ENCODE results near the gene KRT15. TPM values are rescaled to one million over a fixed set of nuclear protein-coding genes. Genes with fewer than 3 reads are reported as not detected.
"Not testable (repeated sequence)": the region's sequence is repeated elsewhere in the genome, so short reads cannot be mapped to it uniquely, and the experiment has no call there.

KRT15 gene
- total RNA-seq, 1 donor from 2014 or later = not detected

DNA sequence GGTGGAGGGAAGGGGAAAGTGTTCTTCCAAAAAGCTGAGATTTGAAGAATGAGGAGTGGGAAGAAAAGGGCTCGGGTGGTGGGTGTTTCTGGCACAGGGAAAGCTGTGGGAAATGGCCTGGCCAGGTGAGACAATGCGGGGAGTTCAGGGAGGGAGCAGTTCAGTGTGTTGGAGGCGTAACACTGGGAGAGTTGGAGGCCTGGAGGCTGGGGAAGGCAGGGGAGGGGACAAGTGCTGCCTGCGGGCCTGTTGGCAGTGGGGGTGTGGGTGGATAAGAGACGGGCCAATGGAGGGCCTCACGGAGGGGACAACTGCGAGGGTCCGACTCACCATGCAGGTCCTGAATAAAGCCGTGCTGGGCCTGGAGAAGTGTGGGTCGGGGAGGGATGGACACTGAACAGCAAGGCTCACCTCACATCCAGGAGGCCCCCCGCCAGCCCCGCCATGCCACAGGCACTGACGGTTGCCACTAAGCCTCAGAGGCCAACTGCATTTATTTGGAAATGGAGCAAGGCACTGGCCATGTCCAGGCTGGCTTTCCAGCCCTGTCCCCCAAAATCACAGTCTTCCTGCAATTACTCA, 27.2 kb upstream of the KRT15 start:
- no peak for DNase-seq (ENCODE audit: low spot score)
- intact Hi-C loops (cut with DNase I) = no loop called here

DNA sequence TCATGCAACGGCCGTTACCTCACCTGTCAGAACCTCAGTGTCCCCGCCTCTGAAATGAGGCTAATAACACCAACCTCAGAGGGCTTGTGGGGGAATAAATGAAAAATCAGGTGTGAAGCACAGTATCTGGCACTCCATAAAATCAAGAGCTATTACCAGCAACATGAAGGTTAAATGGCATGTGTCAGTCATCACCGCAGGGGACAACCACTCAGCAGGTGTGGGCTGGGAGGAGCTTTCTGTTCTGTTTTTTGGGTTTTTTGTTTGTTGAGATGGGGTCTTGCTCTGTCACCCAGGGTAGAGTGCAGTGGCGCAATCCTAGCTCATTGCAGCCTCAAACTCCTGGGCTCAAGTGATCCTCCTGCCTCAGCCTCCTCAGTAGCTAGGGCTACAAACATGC, 26.2 kb upstream of the KRT15 start:
- no peak for DNase-seq (ENCODE audit: low spot score)
- intact Hi-C loops (cut with DNase I) = no loop called here

DNA sequence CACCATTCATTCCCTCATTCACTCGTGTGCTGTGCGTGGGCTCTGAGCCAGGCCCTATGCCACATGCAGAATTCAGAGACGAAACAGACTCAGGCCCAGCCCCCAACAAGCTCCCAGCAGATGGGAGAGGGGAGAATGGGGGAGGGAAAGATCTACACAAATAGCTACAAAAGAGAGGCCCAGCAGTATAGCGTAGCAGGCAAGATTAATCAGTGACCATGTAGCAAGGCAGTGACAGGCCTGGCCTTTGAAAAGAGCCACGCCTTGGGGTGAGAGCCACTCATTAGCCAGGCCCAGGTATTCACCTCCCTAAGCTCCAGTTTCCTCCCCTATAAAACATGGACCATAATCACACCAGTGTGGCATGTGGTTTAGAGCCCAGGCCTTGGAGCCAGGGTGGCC, 25.8 kb upstream of the KRT15 start:
- intact Hi-C loops (cut with DNase I) = no loop called here
- no peak for DNase-seq (ENCODE audit: low spot score)

DNA sequence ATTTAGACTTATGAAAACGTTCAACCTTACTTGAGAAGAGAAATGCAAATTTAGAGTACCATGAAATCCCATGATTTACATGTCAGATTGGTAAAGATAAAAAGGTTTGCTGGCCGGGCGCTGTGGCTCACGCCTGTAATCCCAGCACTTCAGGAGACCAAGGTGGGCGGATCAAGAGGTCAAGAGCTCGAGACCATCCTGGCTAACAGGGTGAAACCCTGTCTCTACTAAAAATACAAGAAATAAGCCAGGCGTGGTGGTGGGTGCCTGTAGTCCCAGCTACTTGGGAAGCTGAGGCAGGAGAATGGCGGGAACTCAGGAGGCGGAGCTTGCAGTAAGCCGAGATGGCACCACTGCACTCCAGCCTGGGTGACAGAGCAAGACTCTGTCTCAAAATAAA, 24.1 kb upstream of the KRT15 start:
- DNase-seq (ENCODE audit: low spot score); intact Hi-C loops (cut with DNase I): not testable (repeated sequence)

DNA sequence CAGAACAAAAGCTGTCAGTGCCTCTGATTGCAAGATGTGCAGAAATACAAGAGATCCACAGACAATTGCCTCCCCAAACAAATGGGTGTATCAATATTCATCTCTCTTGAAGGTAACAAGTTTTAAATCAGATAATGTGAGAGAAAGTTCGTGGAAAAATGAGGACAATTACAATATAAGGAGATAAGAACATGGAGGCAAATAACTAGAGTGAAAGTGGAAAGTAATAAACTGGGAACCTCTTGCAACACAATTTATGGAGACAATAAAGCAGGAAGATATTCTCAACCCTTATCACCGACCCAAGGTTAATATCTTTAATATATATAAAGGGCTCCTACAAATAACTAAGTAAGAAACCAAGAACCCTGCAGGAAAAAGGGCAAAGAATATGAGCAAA, 23.7 kb upstream of the KRT15 start:
- DNase-seq (ENCODE audit: low spot score) = no peak
- intact Hi-C loops (cut with DNase I) = no loop called here

DNA sequence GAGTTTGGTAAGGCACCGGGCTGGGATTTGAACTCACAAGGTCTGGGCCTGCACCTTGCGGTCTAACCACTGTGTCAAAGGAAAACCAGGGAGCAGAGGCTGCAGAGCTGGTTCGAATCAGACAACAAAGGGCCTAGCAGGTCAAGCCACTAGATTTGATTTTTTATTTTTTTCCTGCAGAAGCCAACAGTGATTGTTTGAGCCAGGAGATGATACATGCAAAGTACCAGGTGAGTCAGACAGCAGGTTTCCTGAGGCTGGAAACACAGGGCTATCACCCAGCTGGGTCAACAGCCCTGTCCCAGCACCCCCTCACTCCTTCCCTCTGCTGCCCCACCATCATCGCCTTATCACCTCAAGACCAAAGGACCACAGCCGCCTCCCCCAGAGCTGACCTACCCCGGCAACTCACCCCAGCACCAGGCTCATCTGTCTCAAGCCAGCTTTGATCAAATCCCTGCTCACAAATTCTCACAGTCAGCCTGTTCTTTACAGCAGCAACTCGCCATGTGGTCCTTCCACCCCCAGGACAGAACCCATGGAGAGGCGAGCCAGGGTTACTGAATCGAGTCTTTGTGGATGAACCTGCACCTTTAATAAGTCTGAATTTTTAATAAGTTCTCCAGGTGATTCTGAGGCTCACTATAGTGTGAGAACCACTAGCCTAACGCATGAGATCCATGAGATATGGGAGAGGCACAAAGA, 22.4 kb upstream of the KRT15 start:
- DNase-seq (ENCODE audit: low spot score) = no peak
- intact Hi-C loops (cut with DNase I) = no loop called here

DNA sequence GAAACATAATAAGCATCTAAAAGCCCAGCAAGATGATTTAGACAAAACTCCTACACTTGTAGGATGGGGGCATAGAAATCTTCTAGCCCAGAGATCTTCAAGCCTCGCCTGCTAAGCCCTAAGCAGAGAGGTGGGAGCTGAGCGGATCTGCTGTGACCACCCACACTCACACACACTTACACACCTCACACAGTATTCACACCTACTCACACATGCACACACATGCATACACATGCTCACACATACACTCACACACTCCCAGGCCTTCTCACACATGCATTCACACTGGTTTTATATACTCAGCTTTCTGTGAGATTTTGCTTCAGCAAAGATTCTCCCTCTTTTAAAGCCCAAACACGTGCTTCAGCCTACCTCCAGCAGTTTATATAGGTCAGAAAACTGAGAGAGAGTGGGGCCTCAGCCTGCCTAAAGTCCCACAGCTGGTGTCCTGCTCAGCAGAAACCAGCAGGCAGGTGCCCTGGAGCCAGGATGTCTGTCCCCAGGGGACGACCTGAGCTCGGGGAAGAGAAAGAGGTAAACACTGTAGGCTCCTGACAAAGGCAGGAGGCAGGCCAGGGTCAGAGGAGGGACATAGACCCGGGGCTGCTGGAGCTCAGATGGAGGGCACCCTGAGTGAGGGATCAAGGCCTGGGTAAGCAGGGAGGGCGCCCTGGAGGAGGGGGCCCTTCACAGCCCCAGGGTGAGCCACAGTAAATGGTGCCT, 21.4 kb upstream of the KRT15 start:
- DNase-seq (ENCODE audit: low spot score) = no peak
- intact Hi-C loops (cut with DNase I) = no loop called here

DNA sequence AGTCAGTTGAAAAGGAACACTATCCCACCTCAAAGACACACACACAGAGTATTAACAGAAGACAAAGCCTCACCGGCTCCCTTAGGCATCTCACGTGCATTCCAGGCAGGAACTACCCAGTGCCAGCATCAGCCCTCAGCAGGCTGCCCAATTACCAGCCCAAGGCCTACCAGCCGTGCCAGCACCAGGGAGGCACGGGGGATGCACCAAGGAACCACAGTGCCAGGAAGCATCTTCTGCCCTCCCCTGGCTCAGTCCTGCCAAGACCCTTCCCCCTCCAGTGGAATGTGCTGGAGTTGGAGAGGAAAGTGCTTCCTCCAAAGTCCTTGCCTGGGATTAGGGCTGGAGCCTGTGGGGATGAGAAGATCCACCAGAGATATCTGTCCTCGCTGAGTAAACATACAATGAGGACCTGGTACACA, 20.4 kb upstream of the KRT15 start:
- DNase-seq (ENCODE audit: low spot score) = no peak
- intact Hi-C loops (cut with DNase I) = no loop called here

DNA sequence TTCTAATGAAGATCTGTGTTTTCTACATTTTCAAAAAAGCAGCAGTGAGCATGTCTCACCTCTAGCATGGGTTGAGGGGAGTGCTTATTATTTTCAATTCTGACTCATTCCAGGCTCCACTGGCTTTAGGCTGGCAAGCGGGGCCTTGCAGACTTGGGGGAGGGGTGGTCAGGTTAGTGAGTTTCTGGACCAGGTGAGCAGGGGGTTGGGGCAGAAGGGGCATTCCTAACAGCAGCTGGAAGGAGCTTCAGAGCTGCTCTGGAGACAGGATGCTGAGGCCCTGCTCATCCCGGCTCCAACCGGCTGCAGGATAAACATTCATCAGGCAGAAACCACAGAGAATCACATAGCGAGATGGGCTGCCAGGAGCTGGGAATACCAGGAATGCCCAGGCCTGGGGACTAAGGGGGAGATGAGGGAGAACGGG, 19.9 kb upstream of the KRT15 start:
- intact Hi-C loops (cut with DNase I) = no loop called here
- no peak for DNase-seq (ENCODE audit: low spot score)

DNA sequence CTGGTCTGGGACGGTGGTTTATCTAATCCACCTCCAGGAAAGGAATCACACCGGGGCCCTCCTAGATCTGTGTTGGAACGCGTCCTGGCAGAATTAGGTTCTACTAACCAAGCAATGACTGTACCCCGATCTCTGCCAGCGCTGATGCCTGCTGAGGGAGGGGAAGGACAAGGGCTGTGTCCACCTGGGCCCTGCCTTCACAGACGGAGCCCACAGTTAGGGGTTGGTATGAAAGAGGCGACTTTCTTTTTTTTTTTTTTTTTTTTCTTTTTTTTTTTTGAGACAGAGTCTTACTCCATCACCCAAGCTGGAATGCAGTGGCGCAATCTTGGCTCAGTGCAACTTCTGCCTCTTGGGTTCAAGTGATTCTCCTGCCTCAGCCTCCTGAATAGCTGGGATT, 19.3 kb upstream of the KRT15 start:
- intact Hi-C loops (cut with DNase I) = no loop called here
- DNase-seq (ENCODE audit: low spot score) = no peak

DNA sequence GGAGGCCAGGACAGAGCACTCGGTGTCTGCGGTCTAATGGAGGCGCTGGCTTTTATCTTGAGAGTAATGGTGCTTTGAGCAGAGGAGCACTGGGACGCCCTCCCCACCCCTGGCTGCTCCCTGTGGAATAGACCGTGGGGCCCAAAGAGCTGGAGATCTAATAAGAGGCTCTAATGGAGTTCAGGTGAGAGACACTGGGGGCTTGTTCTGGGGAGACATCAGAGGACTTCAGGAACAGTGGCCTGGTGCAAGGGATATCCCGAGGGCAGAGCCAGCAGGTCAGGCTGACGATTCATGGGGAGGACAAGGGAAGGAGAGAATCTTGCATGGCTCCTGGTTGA, 18.9 kb upstream of the KRT15 start:
- intact Hi-C loops (cut with DNase I) = no loop called here
- no peak for DNase-seq (ENCODE audit: low spot score)

DNA sequence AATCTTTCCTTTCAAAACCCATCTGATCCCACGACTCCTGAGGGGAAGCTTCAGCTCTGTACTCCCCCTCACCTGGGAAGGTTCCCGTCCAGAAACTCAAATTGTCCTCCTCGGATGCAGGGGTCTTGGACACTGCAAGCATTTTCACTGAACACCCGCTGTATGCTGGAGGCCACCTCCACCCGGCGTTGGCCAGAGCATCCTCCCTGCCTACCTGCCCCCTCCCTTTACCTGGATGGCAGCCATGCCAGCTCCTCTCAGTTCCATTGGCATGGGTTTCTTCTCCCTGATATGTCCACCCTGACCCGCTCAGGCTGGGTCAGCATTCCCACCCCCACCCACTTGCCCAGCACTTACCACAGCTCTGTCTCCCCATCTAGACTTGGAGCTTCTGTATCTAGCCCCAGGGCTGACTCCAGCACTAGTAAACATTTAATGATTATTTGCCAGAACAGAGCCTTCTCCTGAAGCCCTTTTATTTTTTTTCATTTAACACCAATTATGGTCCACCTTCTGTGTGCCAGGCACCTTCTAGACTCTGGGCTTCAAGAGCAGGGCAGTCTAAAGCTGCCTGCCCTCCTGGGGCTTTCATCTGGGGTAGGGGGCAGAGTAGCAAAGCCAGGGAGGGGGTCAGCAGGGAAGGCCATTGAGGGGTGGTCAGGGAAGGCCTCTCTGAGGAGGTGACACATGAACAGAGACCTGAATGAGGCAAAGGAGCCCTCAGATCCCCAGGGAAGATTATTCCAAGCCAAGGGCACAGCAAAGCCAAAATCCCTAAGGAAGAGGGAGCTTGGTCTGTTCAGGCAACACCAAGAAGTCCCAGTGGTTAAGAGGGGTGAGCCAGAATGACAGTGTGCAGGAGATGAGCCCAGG, 18.3 kb upstream of the KRT15 start:
- intact Hi-C loops (cut with DNase I) = no loop called here
- DNase-seq (ENCODE audit: low spot score) = no peak

DNA sequence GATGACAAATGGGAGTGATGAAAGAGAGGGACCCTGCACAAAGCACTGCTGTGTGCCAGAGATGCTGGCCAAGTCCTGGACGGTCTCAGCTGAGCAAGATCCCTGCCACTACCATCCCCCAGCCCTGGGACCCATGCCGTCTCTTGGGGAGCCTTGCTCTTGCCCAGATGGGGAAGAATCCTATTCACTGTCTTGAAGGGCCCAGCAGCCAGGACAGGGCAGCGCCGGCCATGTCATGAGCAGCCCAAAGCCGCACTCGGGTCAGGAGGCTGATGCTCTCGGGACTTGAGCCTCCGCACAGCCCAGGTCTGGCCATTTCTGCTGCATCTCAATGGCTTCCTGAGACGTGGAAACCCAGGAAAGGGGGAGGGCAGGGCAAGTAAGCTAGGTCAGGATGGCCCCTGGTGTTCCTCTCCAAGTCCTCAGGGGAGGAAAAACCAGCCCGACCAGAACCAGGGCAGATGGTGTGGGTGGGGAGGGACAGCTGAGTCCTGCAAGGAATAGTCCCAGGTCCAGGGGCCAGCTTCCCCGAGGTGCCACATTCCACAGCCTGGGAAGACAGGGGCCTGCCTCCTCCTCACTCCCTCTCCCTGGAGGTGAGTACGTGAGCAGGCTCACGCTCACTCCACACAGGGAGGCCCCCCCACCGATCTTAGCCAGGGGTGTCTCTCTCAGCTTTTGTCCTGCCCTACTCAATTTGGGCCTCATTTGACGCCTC, 17.2 kb upstream of the KRT15 start:
- intact Hi-C loops (cut with DNase I) = no loop called here
- DNase-seq (ENCODE audit: low spot score) = no peak

DNA sequence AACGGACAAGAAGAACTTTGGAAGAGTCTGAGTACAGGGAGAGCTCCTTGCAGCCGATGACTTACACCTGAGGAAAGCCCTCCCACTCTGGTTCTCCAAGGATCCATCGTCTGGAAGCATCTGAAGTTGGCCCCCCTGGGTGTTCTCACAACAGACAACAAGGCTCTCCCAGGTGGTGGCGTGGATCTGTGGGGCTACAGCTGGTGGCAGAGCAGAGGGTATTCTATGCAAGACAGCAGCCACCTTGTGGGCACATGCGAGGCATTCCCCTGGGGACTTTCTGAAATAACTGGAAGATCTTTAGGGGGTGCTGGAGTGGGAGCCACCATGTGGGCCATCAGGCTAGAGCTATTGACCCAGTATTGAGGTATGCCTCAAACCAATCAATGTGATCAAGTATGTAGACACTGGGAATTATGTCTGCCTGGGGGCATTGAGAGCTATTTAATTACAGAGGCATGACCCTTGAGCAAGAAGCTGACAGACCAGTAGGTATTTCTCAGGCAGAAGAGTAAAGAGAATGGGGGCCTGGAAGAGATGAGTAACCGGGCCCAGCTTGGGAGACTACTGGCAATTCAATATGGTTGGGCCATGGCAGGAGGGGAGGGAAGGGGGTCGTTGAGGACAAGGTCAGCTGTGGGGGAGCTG, 16.3 kb upstream of the KRT15 start:
- DNase-seq (ENCODE audit: low spot score) = no peak
- intact Hi-C loops (cut with DNase I) = no loop called here

DNA sequence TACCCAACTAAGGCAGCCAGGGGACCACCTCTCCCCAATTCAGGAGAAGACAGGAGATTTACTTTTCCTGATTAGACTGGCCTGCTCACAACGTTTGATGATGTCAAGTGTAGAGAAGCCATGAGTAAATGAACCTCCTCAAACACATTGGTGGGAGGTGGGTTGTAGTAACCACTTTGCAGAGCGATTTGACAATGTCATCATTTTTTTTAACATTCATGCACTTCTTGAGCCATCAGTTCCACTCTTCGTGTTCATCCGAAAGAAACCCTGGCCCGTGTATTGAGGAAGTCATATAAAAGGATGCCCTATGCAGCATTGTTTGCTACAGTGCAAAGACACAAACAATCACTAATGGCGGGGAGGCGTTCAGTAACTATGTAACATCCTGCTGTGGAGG, 14.9 kb upstream of the KRT15 start:
- no peak for DNase-seq (ENCODE audit: low spot score)
- intact Hi-C loops (cut with DNase I) = no loop called here

DNA sequence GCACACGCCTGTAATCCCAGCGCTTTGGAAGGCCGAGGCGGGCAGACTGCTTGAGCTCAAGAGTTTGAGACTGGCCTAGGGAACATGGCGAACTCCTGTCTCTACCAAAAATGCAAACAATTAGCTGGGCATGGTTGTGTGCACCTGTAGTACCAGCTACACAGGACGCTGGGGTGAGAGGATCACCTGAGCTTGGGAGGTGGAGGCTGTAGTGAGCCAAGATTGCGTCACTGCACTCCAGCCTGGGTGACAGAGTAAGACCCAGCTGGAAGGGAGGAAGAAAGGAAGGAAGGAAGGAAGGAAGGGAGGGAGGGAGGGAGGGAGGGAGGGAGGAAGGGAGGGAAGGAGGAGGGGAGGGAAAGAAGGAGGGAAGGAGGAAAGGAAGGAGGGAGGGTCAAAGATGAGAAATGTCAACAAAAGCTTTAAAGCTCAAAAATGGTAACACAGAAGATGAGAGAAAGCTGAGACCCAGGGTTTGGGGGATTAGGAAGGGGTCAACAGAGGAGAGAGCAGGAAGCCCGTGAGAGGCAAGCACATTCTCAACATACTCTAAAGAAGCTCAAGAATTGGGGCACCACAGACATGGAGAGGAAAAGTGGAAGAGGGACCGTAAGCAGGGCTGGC, 14.4 kb upstream of the KRT15 start:
- intact Hi-C loops (cut with DNase I) = no loop called here
- DNase-seq (ENCODE audit: low spot score) = no peak

DNA sequence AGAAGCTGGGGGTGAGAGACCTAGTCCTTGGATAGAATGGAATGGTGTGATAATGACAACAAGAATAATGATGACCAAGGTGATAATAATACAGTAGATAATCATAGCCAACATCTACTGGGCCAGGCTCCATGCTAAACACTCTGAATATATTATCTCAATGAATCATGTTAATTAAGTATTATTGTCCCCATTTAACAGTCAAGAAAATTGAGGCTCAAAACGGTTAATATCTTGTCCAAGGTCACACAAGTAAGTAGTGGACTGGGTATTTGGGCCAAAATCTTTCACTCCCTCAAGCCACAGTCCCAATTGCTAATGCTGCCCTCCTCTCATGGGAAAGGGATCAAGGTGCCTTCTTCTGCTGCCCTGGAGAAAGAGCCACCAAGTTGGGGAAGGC, 13.3 kb upstream of the KRT15 start:
- intact Hi-C loops (cut with DNase I) = no loop called here
- DNase-seq (ENCODE audit: low spot score) = no peak

DNA sequence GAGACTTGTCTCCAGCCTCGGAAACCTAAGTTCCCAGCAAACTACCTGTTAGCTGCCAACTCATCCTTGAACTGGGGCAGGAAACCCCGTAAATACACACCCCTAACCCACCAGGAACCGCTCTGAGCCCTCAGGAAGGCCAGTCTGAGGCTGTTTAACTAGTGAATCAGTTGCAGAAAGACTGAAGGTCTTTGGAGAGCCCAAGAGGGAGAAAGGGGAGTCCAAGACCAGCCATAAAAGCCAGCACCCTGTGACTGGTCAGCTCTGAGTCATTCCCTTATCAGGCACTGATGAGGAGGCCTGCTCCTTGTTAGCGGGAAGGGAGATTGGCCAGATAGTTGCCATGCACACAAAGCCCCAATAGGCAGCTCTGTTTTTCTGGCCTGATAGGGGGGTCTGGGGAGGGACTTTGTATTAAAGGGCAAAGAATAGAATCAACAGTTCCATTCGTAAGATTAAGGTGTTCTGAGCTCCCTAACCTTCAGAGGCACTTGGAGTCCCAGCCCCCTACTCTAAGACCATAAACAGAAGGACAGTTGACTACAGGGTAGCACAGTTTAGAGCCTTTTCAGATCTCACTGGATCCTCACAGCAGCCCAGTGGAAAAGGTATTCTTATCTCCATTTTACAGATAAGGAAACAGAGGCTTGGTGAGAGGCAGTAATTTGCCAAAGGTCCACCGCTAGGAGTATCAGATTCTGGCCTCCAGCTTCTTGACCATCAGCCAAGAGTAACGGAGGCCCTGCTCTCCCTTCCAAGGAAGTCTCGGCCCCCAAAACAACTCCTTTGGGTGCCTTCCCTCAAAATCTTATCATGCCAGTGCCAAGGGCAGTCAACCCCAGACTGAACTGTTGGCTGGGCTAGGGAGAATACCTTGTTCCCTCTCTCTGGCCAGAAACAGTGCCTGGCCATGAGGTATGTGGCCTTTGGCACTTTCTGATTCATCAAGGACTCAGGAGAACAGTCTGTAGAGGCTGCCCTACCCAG, 11.7 kb upstream of the KRT15 start:
- no peak for DNase-seq (ENCODE audit: low spot score)
- intact Hi-C loops (cut with DNase I) = no loop called here

Data from cardiac septum (tissue), 1 donor.